Kidney epithelial cell (primary cell): ENCODE measurements around the gene SPRR2E. TPM values are rescaled to one million over a fixed set of nuclear protein-coding genes. Genes with fewer than 3 reads are reported as not detected.
"Not testable (repeated sequence)": the region's sequence is repeated elsewhere in the genome, so short reads cannot be mapped to it uniquely, and the experiment has no call there.

ENCODE experiments used
- DNase-seq: peaks from one replicate; pipeline ENCODE4 v3.0.0-alpha.2; 2010; ENCODE audit warnings: low read depth
- H3K27me3 ChIP-seq: 2 replicates; pipeline ENCODE4 v1.6.0; 2011; ENCODE audit warnings: low read length; ENCODE audit not compliant: control insufficient read depth, insufficient read depth
- H3K36me3 ChIP-seq: 2 replicates; pipeline ENCODE4 v1.5.1; 2011; ENCODE audit warnings: low read length; ENCODE audit not compliant: control insufficient read depth, insufficient read depth
- H3K4me3 ChIP-seq: 2 replicates; pipeline ENCODE4 v1.5.1; 2011; ENCODE audit warnings: low read depth, mild to moderate bottlenecking, control low read depth, low read length
- CTCF ChIP-seq: IDR thresholded peaks from 2 replicates; pipeline ENCODE4 v1.5.1; 2011; ENCODE audit warnings: mild to moderate bottlenecking, moderate library complexity, low read length, control low read depth, inconsistent platforms; ENCODE audit not compliant: insufficient read depth, poor library complexity, severe bottlenecking
- total RNA-seq: library from RNA; depleted of rRNA; stranded (reverse); fragments of >200 nt; gene quantifications from 2 replicates; pipeline ENCODE4 v1.2.3, GENCODE V29; 2015

Gene SPRR2E
- total RNA-seq, 1 donor from 2014 or later, result not detected

GRCh38 chr1:153113416-153113815 lies 19.1 kb upstream of the SPRR2E start, which contains the start of gene SPRR2F:
TSS of gene SPRR2F (minus strand) at chr1:153113516. CDS start at chr1:153112733, 783 bp downstream.
- DNase-seq, result no peak
- H3K36me3 ChIP-seq, result no peaks in the 10 kb centered on the region
- H3K27me3 ChIP-seq, result no peaks in the 10 kb centered on the region
- H3K4me3 ChIP-seq, result no peak within 1 kb of the TSS
- no peak for TF ChIP-seq CTCF

GRCh38 chr1:153112454-153112853 lies 18.1 kb upstream of the SPRR2E start:
- not testable (repeated sequence) for H3K27me3 ChIP-seq, DNase-seq, H3K4me3 ChIP-seq, H3K36me3 ChIP-seq

- DNase-seq, result peak; percentile 43
- Histone ChIP-seq H3K4me3 (no peak overlapping the region), H3K27me3 (no peaks in the 10 kb centered on the region), H3K36me3 (no peaks in the 10 kb centered on the region)
- TF ChIP-seq CTCF, result no peak
Measured at GRCh38 chr1:153100245-153100644, 5.9 kb upstream of the SPRR2E start.

- DNase-seq, result no peak
- H3K27me3 ChIP-seq, result no peaks in the 10 kb centered on the region
- no peak for TF ChIP-seq CTCF
- H3K4me3 ChIP-seq, result no peak overlapping the region
- no peaks in the 10 kb centered on the region for H3K36me3 ChIP-seq
Measured at GRCh38 chr1:153099461-153100045, 5.2 kb upstream of the SPRR2E start.

GRCh38 chr1:153095764-153096163 lies 1.4 kb upstream of the SPRR2E start:
- H3K27me3 ChIP-seq, result no peaks in the 10 kb centered on the region

GRCh38 chr1:153087652-153088051 lies 6.7 kb downstream of the SPRR2E start:
- no peaks in the 10 kb centered on the region for H3K27me3 ChIP-seq
- no peaks in the 10 kb centered on the region for H3K36me3 ChIP-seq
- no peak for TF ChIP-seq CTCF
- H3K4me3 ChIP-seq, result no peak overlapping the region
- no peak for DNase-seq

More at GRCh38 chr1:153095764-153096163, 1.4 kb upstream of the SPRR2E start:
- no peak for TF ChIP-seq CTCF
- Histone ChIP-seq H3K36me3 (no peaks in the 10 kb centered on the region), H3K4me3 (no peak overlapping the region)
- DNase-seq, result no peak
